HPDE6-E6E7 (cell line): ENCODE measurements around the gene MYH2.

Experiments used
- DNase-seq: peaks from one replicate; pipeline ENCODE4 v3.0.0; 2011; ENCODE audit warnings: missing footprints; ENCODE audit errors: extremely low spot score

Gene MYH2

GRCh38 chr17:10516065-10516464, 33.4 kb downstream of the MYH2 start:
- DNase-seq: no peak

DNA sequence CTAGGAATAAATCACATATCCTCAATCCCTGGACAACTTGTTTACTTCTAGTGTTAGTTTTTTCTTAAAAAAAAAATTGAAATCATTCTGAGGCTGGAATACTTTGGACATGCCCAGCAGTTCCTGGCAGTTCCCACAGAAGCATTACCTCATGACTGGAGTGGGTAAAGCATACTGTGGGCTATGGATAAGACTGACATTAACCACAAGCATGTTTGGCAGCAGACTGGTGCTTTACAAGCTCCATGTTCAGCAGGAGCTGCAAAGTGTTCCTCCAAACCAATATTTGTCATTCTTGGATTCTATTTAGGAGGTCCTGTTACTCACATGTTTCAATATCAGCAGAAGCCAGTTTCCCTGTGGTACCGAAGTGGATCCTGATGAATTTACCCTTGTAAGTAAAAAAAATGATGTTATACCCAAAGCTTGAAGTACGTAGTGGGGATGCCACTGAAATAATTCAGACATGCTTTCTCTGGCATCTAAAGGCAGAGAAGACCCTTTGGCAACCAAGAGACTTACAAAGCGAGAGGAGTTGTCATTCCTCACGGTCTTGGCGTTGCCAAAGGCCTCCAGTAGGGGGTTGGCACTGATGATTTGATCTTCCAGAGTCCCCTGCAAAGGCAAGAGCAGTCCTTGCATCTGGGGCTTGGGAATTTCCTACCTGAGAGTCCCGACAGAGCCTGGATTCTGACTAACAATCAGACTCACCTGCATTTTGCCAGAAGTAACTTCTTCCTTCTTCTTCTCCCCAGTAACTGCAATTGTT, 36.0 kb downstream of the MYH2 start:
- DNase-seq: no peak

DNA sequence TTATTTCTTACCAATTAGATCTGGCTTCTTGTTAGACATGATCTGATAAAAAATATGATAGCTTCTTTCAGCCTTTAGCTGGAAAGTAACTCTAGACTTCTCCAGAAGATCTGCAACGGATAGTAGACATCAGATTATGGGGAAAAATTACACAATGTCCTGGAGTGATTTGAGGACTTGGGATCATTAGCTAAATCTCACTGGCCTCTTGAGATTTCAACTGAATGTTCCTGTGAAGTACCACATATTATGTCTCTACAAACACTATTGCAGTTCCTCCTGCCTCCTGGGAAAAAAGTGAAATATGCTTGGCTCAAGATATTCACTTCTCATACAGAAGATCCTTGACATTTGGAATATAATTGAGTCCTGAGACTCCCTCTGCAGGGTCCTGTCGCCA, 36.6 kb downstream of the MYH2 start:
- DNase-seq: no peak

DNA sequence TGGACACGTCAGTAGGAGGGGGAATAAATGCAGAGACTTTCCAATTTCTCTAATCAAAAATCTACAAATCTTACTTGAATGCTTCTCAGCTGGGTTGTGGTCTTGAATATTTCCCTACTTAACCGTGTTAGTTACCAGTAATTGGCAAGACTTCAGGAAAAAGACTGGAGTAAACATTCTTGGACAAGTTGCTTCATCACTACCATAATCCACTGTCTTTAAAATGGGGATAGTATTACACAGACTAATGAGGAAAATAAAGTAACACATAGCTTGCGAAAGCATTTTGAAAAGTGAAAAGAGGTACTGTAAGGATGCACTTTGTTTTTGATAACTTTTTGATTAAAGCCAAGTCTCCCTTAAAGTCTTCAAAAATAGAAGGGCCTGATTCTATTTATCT, 49.5 kb downstream of the MYH2 start:
- no peak for DNase-seq

DNA sequence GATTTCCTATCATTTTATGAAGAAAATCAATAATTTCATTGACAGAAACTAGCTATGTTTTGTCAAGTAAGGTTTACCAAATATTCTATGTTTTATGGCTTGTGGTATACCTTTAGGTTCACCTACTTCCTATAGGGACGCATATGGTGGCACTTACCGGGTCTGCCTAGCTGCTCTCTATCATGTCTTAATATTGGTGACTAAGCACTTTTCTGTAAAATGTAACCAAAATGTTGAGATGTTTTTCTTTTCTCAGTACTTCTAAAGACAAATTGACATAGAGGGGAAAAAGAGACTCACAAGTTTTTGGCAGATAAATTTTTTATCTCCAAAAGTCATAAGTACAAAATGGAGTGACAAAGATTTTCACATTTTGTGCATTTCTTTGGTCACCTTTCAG, 57.5 kb downstream of the MYH2 start:
- DNase-seq: no peak

DNA sequence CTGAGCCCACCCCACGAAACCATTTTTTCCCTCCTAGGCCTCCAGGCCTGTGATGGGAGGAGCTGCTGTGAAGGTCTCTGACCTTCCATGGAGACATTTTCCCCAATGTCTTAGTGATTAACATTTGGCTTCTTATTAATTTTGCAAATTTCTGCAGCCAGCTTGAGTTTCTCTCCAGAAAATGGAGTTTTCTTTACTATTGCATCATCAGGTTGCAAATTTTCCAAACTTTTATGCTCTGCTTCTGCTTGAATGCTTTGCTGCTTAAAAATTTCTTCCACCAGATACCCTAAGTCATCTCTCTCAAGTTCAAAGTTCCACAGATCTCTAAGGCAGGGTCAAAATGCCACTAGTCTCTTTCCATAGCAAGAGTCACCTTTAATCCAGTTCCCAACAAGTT, 67.2 kb downstream of the MYH2 start:
- DNase-seq: no peak

DNA sequence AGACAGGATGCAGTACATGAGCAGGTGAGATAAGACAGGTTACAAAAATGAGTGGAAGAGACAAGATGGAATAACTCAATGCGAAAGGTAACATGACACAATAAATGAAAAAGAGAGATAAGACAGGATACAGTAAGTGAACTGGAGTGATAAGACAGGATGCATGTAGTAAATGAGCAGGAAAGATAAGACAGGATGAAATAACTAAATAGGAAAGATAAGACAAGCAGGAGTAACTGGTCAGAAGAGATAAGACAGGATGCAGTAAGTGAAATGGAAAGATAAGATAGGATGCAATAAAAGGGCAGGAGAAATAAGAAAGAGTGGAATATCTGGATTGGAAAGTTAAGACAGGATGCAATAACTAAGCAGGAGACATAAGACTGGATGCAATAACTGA, 71.8 kb downstream of the MYH2 start:
- no peak for DNase-seq

DNA sequence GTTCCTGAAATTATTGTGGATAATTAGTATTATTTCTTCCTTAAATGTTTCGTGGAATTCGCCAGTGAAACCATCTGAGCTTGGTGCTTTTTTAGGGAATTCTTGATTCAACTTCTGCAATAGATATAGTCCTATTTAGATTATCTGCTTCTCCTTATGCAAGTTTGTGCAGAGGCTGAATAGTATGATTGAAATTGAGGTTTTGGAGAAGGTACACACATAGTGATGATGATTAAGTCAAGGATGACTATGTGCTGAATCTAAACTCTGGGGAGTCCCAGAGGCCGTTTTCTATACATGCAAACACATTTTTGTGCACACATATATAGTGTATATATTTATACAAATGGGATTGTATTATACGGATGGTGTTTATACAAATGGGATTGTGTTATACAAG, 74.9 kb downstream of the MYH2 start:
- DNase-seq: no peak

GRCh38 chr17:10471858-10472257, 77.6 kb downstream of the MYH2 start:
- no peak for DNase-seq
